Measurements from ENCODE around the gene PRM3. TPM values are rescaled to one million over a fixed set of nuclear protein-coding genes. Genes with fewer than 3 reads are reported as not detected.

The PRM3 gene
- total RNA-seq, 2 experiments from 2014 or later: not detected

DNA sequence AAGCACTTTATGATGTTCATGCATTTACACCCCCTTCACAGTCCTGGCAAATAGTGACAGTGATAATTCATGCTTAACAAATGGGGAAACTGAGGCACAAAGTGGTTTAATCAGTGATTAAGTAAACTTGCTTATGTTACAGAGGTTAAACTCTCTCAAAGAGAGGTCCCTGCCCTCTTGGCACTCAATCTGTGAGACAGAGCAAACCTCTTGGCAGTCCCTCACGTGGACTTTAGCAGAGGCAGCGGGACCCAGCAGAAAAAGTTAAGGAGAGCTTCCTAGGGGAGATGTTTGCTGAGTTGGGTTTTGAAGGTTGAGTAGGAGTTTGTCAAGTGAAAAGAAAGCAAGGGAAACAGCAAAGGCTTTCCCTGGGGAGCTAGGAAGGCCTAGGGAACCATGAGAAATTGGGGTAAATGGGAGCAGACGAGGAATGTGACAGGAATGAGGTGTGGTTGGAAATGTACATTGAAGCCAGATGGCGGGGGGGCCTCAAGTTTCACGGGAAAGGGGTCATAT is 28.1 kb downstream of the PRM3 start:
- Mint-ChIP-seq H3K9me3 (peaks cover 2% of the 10 kb centered on the region), H3K36me3 (peaks cover 20% of the 10 kb centered on the region), H3K4me1 (ENCODE audit: low read depth) (peaks cover 44% of the 10 kb centered on the region), H3K4me3 (no peak overlapping the region), H3K27me3 (no peaks in the 10 kb centered on the region), H3K27ac (peak overlapping the region; percentile 77)
- ChIA-PET POLR2A (interaction anchor here (1.7 to 3.6 kb wide), 5 partner anchors 11 to 281 kb away, joined by 4 to 36 read pairs (median 12); partner anchors contain the start of gene SOCS1), CTCF (interaction anchor here (1.4 to 2.3 kb wide), 6 partner anchors 10 to 281 kb away, joined by 4 to 13 read pairs (median 6); partner anchors contain the start of gene SOCS1)
- intact Hi-C loops (cut with micrococcal nuclease): no loop called here
- no peak for DNase-seq

DNA sequence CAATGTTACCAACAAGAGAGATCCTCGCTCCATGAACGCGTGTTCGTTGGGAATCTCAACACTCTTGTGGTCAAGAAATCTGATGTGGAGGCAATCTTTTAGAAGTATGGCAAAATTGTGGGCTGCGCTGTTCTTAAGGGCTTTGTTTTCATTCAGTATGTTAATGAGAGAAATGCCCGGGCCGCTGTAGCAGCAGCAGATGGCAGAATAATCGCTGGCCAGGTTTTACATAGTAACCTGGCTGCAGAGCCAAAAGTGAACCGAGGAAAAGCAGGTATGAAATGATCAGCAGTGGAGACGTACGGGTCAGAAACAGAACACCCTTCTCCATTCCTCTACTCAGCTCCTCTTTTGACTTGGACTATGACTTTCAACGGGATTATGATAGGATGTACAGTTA is 30.8 kb downstream of the PRM3 start:
- Mint-ChIP-seq H3K36me3 (peaks cover 2% of the 10 kb centered on the region), H3K27me3 (no peaks in the 10 kb centered on the region), H3K4me3 (no peak overlapping the region), H3K4me1 (ENCODE audit: low read depth) (peaks cover 31% of the 10 kb centered on the region), H3K27ac (no peak overlapping the region), H3K9me3 (peaks cover 1% of the 10 kb centered on the region)
- POLR2A ChIA-PET: no interaction called here
- DNase-seq: no peak
- CTCF ChIA-PET: interaction anchor here (1.0 to 1.2 kb wide), 2 partner anchors 14 to 129 kb away, joined by 3 read pairs; partner anchors contain the start of gene SOCS1
- intact Hi-C loops (cut with micrococcal nuclease): no loop called here

DNA sequence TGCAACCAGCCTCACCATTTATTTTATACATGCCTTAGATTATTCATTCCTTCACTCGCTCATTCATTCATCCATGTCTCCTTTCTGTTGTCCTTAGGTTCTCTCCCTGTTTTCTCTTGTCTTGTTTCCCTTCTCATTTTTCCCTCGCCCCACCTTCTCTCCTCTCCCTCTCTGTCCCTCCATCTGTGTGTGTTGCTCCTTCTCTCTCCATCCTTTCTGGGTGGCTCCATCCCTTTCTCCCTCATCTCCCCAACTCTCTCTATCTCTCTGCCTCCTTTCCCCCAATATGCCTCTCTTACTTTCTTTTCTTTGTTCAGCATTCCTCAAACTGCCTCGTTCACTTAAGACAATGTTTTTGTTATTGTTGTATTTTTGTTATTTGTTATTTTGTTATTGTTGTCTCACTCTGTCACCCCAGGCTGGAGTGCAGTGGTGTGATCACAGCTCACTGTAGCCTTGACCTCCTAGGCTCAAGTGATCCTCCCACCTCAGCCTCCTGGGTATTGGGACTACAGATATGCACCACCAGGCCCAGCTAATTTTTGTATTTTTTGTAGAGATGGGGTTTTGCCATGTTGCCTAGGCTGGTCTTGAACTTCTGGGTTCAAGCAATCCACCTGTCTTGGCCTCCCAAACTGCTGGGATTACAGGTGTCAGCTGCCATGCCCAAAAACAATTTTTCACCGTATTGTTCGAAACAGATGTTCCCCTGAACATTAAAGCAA is 31.8 kb downstream of the PRM3 start:
- peaks cover 28% of the 10 kb centered on the region for H3K4me1 Mint-ChIP-seq (ENCODE audit: low read depth)
- ChIA-PET POLR2A (interaction anchor here (0.9 to 1.5 kb wide), 3 partner anchors 8 to 13 kb away, joined by 3 to 7 read pairs (median 4); no protein-coding TSS in a partner anchor), CTCF (interaction anchor here (1.0 kb wide), 1 partner anchor 14 kb away, joined by 3 read pairs; the partner anchor contains the start of gene SOCS1)
- DNase-seq: no peak
- H3K27me3 Mint-ChIP-seq: no peaks in the 10 kb centered on the region
- no peak overlapping the region for H3K27ac Mint-ChIP-seq
- intact Hi-C loops (cut with micrococcal nuclease): no loop called here
- no peaks in the 10 kb centered on the region for H3K36me3 Mint-ChIP-seq
- no peaks in the 10 kb centered on the region for H3K9me3 Mint-ChIP-seq
- H3K4me3 Mint-ChIP-seq: no peak overlapping the region

DNA sequence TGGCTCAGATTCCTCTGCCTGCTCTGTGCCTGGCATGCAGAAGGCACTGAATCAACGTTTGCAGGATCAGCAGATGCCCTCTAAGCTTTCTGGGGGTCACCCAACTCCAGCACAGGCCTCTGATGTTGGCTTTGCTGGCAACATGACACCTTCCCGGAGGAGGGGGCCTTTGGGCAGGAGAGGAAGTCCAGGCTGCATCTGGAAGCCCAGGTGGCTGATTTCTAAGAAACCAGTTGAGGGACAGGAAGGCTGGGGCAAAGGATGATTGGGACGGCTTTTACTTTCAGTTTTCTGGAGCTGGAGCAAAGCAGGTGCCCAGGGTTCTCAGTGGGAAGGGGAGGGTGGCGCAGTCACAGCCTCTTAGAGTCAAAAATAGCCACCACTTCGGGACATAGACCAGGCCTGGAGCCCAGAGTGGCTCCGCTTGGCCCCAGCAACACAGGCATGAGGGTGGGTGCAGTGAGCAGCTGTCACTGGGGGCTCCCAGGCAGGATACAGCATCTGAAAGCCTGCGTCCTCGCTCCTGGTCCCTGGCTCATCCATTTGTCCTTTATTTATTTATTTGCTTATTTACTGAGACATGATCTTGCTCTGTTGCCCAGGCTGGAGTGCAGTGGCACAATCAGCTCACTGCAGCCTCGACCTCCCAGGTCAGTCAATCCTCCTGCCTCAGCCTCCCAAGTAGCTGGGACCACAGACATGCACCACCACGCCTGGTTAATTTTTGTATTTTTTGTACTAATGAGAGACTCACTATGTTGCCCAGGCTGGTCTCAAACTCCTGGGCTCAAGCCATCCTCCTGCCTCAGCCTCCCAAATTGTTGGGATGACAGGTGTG is 32.6 kb downstream of the PRM3 start:
- CTCF ChIA-PET: interaction anchor here (0.9 to 1.0 kb wide), 2 partner anchors 15 to 131 kb away, joined by 3 read pairs; partner anchors contain the start of gene SOCS1
- peak overlapping the region; percentile 11 for H3K4me3 Mint-ChIP-seq
- no peaks in the 10 kb centered on the region for H3K36me3 Mint-ChIP-seq
- no peaks in the 10 kb centered on the region for H3K9me3 Mint-ChIP-seq
- peaks cover 25% of the 10 kb centered on the region for H3K4me1 Mint-ChIP-seq (ENCODE audit: low read depth)
- no peak for DNase-seq
- POLR2A ChIA-PET: interaction anchor here (0.9 to 1.5 kb wide), 4 partner anchors 9 to 16 kb away, joined by 3 to 7 read pairs (median 4); no protein-coding TSS in a partner anchor
- intact Hi-C loops (cut with micrococcal nuclease): no loop called here
- no peaks in the 10 kb centered on the region for H3K27me3 Mint-ChIP-seq
- H3K27ac Mint-ChIP-seq: peak overlapping the region; percentile 48

DNA sequence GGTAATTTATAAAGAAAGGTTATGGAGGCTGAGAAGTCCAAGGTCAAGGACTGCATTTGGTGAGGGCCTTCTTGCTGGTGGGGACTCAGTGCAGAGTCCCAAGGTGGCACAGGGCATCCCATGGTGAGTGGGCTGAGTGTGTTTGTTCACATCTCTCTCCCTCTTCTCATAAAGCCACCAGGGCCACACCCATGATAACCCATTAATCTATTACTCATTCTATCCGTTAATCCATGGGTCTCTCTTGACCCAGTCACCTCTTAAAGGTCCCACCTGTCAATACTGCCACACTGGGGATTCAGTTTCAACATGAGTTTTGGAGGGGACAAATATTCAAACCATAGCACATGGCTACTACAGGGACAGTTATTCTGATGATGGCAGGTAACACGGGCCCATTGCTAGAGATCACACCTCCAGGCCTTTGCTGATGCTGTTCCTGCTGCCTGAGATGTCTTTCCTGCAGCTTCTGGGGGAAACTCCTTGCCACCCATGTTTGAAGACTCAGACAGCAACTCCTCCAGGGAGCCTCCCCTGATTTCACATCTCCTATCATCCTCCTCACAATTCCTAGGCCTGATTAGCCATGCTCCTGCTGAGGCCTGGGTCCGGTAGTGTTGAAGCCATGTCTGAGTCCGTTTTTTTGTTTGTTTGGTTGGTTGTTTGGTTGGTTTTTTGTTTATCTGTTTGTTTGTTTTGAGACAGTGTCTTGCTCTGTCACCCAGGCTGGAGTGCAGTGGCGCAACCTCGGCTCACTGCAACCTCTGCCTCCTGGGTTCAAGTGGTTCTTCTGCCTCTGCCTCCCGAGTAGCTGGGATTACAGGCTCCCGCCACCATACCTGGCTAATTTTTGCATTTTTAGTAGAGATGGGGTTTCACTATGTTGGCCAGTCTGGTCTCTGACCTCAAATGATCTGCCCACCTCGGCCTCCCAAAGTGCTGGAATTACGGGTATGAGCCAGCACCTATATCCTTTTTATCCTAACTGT is 33.5 kb downstream of the PRM3 start:
- ChIA-PET CTCF (interaction anchor here (0.9 to 1.0 kb wide), 2 partner anchors 16 to 132 kb away, joined by 3 read pairs; partner anchors contain the start of gene SOCS1), POLR2A (interaction anchor here (1.0 to 1.5 kb wide), 3 partner anchors 12 to 15 kb away, joined by 4 to 7 read pairs (median 5); no protein-coding TSS in a partner anchor)
- no peak for DNase-seq
- H3K4me3 Mint-ChIP-seq: peak overlapping the region; percentile 11
- peaks cover 24% of the 10 kb centered on the region for H3K4me1 Mint-ChIP-seq (ENCODE audit: low read depth)
- H3K9me3 Mint-ChIP-seq: no peaks in the 10 kb centered on the region
- H3K36me3 Mint-ChIP-seq: no peaks in the 10 kb centered on the region
- intact Hi-C loops (cut with micrococcal nuclease): no loop called here
- peak overlapping the region; percentile 48 for H3K27ac Mint-ChIP-seq
- H3K27me3 Mint-ChIP-seq: no peaks in the 10 kb centered on the region

DNA sequence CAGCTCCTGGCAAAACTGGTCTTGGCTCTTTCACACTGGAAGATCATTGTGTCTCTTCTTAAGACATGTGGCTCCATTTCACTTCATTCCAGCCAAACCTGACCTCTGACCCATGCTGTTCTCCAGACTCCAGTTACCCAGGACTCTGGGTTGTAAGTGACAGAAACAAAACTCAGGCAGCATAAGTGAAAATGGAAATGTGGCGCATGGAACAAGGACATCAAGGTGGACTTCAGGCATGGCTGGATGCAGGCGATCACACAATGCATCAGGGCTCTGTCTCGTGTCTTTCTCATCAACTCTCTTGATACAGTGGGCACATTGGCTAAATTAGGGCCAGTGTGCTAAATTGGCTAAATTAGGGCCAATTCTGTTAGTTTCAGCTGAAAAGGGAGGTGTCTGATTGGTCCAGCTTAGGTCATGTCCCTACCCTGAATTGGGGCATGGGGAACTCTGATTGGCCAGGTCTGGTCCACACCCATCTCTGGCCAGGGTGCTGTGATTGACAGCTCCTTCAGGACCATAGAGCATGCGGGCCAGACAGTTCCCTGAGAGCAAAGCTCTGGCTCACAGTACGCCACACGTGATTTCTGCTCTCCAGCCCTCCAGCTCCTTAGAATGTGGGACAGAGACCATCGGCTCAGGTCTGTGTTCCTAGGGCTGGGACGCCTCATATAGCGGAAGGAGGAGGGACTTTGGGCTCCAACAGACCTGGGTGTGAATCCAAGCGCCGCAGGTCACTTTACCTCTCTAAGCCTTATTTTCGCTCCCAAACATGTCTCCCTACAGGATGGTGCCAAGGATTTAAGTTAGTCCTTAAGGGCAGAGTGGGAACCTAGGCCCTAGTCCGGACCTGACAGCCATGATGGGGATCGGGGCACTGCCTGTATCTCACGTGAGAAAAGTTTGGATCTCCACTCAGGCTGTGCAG is 34.9 kb downstream of the PRM3 start:
- POLR2A ChIA-PET: interaction anchor here (1.0 to 1.5 kb wide), 2 partner anchors 9 to 11 kb away, joined by 3 to 4 read pairs; no protein-coding TSS in a partner anchor
- Mint-ChIP-seq H3K4me1 (ENCODE audit: low read depth) (peaks cover 36% of the 10 kb centered on the region), H3K27ac (peak overlapping the region; percentile 18)

DNA sequence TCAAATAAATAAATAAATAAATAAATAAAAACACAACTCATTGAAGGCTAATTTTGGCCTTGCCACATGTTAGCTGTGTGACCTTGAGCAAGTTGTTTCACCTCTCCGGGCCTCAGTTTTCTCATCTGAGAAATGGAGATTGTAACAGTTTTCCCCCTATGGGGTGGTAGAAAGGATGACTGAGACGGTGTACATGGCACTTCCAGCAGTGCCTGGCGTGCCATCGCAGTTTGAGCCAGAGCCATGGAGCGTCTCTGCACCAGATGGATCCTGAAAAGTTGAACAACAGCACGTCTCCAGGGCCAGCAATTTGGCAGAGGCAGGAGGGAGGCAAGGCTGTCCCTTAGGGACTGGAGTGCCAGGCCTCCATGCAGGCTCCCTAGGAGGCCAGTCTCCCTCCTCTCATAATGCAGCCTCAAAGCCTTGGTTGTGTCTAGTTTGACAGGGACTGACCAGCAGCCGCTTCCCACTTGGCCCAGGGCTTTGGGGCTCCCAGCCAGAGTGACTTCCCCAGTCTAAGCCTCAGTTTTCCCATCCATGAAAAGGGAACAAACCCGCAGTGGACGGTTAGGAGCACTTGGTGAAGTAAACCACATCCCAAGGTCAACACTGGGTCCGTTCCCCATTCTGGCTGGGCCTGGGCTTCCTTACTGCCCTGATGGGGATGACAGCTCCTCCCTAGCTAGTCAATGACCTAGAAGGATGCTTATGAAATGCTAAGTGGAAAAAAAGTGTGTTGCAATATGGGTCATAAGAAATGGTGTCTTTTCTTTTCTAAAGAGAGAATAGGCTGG is 36.8 kb downstream of the PRM3 start:
- peak overlapping the region; percentile 29 for H3K27ac Mint-ChIP-seq
- H3K9me3 Mint-ChIP-seq: no peaks in the 10 kb centered on the region
- POLR2A ChIA-PET: interaction anchor here (1.2 to 1.3 kb wide), 2 partner anchors 12 to 271 kb away, joined by 3 to 7 read pairs; no protein-coding TSS in a partner anchor
- H3K27me3 Mint-ChIP-seq: no peaks in the 10 kb centered on the region
- DNase-seq: no peak
- H3K36me3 Mint-ChIP-seq: no peaks in the 10 kb centered on the region
- H3K4me1 Mint-ChIP-seq (ENCODE audit: low read depth): peaks cover 50% of the 10 kb centered on the region
- H3K4me3 Mint-ChIP-seq: no peak overlapping the region
- intact Hi-C loops (cut with micrococcal nuclease): no loop called here
- CTCF ChIA-PET: interaction anchor here (3.0 kb wide), 1 partner anchor 11 kb away, joined by 10 read pairs; no protein-coding TSS in a partner anchor

More for the DNA sequence above, 34.9 kb downstream of the PRM3 start:
- Mint-ChIP-seq H3K27me3 (no peaks in the 10 kb centered on the region), H3K36me3 (no peaks in the 10 kb centered on the region), H3K9me3 (no peaks in the 10 kb centered on the region), H3K4me3 (no peak overlapping the region)
- DNase-seq: no peak
- intact Hi-C loops (cut with micrococcal nuclease): no loop called here
- CTCF ChIA-PET: interaction anchor here (1.3 kb wide), 1 partner anchor 14 kb away, joined by 4 read pairs; no protein-coding TSS in a partner anchor

DNA sequence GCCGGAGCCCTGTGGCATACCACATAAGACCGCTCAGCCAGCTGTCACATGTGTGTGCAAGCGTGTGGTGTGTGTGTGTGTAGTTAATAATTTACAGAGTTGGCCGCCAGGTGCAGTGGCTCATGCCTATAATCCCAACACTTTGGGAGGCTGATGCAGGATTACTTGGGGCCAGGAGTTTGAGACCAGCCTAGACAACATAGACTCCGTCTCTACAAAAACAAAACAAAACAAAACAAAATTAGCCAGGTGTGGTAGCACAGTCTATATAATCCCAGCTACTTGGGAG is 37.8 kb downstream of the PRM3 start:
- Mint-ChIP-seq H3K27me3 (no peaks in the 10 kb centered on the region), H3K27ac (peak overlapping the region; percentile 84), H3K9me3 (no peaks in the 10 kb centered on the region), H3K4me1 (ENCODE audit: low read depth) (peaks cover 58% of the 10 kb centered on the region), H3K36me3 (no peaks in the 10 kb centered on the region), H3K4me3 (peak overlapping the region; percentile 29)
- POLR2A ChIA-PET: interaction anchor here (1.2 to 3.7 kb wide), 3 partner anchors 11 to 270 kb away, joined by 3 to 17 read pairs (median 7); no protein-coding TSS in a partner anchor
- DNase-seq: no peak
- CTCF ChIA-PET: interaction anchor here (1.0 to 3.0 kb wide), 2 partner anchors 10 to 21 kb away, joined by 3 to 10 read pairs; partner anchors contain the start of gene SOCS1
- intact Hi-C loops (cut with micrococcal nuclease): loop anchor here (2.0 kb wide), 1 partner anchor 75 kb away; no protein-coding TSS in a partner anchor

DNA sequence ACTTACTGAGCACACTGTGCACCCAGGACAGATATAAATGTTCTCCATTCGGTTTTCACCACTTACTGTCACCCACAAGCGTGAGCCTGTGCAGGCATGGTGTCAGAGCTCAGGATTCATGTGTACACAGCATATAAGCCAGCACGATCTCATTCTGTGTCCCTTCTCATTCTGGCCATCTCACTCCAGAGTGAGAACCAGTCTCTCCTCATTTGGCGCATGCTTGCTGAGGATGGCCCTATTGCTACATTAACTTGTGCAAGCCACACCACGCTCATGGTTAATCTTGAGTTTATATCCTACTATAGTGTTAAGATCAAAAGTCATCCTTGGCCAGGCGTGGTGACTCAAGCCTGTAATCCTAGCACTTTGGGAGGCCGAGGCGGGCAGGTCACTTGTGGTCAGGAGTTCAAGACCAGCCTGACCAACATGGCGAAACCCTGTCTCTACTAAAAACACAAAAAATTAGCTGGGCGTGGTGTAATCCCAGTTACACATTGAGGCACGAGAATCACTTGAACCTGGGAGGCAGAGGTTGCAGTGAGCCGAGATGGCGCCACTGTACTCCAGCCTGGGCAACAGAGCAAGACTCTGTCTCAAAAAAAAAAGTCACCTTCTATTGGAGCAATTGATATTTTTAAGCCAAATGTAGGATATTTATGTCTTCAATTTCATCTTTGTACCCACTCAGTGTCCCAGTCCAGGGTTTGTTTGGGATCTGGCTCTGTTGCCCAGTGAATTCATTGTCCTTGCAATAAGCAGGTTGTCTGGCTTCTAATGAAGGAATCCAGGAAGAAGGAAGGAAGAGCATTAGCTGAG is 38.3 kb downstream of the PRM3 start:
- Mint-ChIP-seq H3K27me3 (no peaks in the 10 kb centered on the region), H3K36me3 (no peaks in the 10 kb centered on the region), H3K4me3 (peak overlapping the region; percentile 29), H3K4me1 (ENCODE audit: low read depth) (peaks cover 59% of the 10 kb centered on the region), H3K9me3 (no peaks in the 10 kb centered on the region), H3K27ac (peak overlapping the region; percentile 84)
- DNase-seq: no peak
- CTCF ChIA-PET: interaction anchor here (1.0 to 3.0 kb wide), 4 partner anchors 10 to 21 kb away, joined by 3 to 10 read pairs (median 5); partner anchors contain the start of gene SOCS1
- POLR2A ChIA-PET: interaction anchor here (0.7 to 5.2 kb wide), 7 partner anchors 10 to 270 kb away, joined by 3 to 50 read pairs (median 15); partner anchors contain the start of gene SOCS1
- intact Hi-C loops (cut with micrococcal nuclease): loop anchor here (1.0 to 2.0 kb wide), 7 partner anchors 11 to 270 kb away; no protein-coding TSS in a partner anchor

Measured in activated CD4-positive, alpha-beta memory T cell treated with anti-CD3 and anti-CD28 coated beads for 36 hours (primary cell).